Fibroblast of the aortic adventitia (primary cell): Measurements from ENCODE around the gene CCDC24. TPM values are rescaled to one million over a fixed set of nuclear protein-coding genes. Genes with fewer than 3 reads are reported as not detected.

Experiments used
- DNase-seq: peaks from one replicate; pipeline ENCODE4 v3.0.0-alpha.2; 2010; ENCODE audit warnings: low read depth
- H3K4me3 ChIP-seq: 2 replicates; pipeline ENCODE4 v1.5.1; 2011; ENCODE audit warnings: low read depth, mild to moderate bottlenecking, control low read depth, low read length, moderate library complexity
- total RNA-seq: library from RNA; depleted of rRNA; stranded (reverse); fragments of >200 nt; gene quantifications from 2 replicates; pipeline ENCODE4 v1.2.3, GENCODE V29; 2012; ENCODE audit warnings: low replicate concordance
- TF ChIP-seq, protein P1 (sequence below): IDR thresholded peaks from 2 replicates; pipeline ENCODE4 v1.5.1; 2011; ENCODE audit warnings: mild to moderate bottlenecking, low read length, control low read depth, inconsistent platforms; ENCODE audit not compliant: insufficient read depth

CCDC24 gene
- total RNA-seq, 1 donor = 2.6 TPM

DNA sequence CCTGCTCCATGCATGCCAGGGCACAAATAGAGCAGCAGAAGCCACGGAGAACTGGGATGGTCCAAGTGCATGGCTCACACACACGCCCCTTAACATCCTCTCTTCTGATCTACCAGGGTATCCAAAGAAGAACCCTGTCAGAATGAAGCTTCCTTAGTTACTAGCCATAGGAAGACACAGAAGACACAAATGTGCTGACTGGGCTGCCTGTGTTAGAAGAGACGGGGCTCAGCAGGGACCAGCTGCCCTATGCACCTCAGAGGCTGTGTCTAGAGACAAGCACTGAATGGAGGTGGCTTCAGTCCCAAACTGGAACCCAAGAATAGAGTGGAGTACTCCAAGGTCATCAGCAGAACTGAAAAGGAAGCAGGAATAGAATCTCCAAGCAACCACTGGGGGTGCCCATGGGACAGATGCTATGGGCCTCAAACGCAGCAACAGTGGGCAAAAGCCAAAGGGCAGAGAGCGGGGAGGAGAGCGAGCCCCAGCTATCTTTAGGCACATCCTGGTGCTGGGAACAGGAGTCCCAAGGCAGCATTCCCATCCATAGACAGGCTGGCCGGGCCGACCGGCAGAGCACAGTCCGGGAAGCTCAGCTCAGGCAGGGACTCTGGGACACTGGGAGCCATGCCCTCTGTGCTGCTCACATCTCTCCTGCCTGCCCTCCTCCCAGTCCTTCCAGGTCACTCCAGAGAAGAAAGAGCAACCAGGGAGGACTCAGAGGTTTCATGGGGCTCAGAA, 30.4 kb downstream of the CCDC24 start:
- no peak for DNase-seq

DNA sequence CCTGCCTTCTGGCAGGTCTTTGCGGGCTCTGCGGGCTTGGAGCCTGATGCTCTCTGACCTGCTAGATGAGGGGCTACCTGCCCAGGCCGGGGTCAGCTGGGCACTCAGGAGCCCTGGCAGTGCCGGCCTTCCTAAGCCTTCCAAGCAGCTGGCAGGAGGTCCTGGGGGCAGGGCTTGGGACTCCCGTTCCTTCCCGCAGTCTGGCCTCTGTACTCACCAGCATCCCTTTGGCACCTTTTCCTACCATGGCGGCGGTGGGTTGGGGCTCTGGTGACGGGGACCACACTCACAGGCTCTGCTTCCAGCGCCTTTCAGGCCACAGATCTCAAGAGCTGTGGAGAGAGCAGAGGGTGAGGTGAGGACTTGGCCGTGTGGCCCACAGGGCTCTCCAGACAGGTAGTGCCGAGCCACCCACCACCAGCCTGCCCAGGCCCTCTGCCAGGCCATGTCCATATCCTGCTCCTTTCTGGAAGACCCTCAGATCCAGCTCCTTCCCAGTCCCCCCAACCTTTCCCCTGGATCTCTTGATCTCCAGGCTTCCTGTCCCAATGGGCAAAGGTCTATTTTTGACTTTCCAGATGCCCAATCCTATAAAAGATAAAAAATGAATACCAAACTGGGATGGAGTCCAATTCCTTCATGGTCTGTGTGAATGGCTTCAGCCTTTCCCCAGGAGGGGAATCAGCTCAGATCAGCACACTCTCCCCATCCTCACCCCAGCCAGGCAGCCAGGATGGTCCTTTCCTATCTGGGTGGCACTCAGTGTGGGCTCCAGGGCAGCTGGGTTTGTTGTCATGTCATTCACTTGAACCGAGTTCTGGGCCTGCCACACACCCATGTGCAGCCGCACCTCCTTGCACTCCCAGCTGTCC, 32.9 kb downstream of the CCDC24 start:
- H3K4me3 ChIP-seq = no peak overlapping the region
- no peak for DNase-seq
- TF ChIP-seq, protein P1, sequence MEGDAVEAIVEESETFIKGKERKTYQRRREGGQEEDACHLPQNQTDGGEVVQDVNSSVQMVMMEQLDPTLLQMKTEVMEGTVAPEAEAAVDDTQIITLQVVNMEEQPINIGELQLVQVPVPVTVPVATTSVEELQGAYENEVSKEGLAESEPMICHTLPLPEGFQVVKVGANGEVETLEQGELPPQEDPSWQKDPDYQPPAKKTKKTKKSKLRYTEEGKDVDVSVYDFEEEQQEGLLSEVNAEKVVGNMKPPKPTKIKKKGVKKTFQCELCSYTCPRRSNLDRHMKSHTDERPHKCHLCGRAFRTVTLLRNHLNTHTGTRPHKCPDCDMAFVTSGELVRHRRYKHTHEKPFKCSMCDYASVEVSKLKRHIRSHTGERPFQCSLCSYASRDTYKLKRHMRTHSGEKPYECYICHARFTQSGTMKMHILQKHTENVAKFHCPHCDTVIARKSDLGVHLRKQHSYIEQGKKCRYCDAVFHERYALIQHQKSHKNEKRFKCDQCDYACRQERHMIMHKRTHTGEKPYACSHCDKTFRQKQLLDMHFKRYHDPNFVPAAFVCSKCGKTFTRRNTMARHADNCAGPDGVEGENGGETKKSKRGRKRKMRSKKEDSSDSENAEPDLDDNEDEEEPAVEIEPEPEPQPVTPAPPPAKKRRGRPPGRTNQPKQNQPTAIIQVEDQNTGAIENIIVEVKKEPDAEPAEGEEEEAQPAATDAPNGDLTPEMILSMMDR = no peak

More for the DNA sequence above, 30.4 kb downstream of the CCDC24 start:
- no peak overlapping the region for H3K4me3 ChIP-seq
- TF ChIP-seq, protein P1 = no peak

DNA sequence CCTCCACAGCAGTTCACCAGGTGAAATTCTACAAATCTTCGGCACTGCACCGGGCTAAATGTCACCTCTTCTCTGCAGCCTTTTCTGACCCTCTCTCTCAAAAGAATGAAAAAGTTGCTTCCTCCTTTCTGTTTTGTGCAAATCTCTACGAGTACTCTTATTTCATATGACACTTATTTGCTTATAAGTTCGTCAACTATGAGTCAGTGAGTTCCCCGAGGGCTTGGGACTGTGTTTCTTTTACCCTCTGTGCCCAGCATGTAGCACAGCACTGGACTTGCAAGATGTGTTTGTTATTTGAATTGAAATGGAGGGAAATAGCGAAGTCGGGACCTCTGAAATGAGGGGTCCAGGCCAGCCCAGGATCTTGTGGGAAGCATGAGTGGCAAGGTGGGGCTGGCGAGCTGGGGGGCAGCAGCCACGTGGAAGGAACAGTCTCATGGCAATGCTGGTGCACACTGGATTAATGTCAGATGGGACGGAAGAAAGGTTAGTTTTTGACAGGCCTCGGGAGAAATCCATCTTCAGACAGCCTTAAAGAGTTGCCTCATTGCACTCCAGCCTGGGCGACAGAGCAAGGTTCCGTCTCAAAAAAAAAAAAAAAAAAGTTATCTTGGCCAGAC, 33.6 kb downstream of the CCDC24 start:
- no peak for DNase-seq
- no peak overlapping the region for H3K4me3 ChIP-seq
- TF ChIP-seq, protein P1 = no peak

DNA sequence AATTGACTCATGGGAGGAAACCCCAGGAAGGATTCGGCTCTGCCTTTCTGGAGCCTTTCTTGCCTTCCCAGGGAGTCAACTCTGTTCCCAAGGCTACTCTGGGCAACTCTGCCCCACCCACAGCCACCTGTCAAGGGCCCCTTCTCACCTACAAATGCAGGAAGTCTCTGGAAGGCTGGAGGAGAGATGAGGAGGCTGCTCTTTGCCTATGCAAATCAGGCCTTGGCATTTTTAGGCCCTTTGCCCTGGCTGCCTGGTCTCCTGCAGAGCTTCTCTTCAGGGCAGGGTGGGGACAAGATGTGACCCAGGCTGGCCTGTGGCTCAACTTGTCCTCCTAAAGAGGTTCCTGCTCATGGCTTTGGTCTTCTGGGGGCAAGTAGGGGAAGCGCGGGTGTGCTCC, 34.4 kb downstream of the CCDC24 start:
- TF ChIP-seq, protein P1 = no peak
- no peak for DNase-seq
- no peak overlapping the region for H3K4me3 ChIP-seq

DNA sequence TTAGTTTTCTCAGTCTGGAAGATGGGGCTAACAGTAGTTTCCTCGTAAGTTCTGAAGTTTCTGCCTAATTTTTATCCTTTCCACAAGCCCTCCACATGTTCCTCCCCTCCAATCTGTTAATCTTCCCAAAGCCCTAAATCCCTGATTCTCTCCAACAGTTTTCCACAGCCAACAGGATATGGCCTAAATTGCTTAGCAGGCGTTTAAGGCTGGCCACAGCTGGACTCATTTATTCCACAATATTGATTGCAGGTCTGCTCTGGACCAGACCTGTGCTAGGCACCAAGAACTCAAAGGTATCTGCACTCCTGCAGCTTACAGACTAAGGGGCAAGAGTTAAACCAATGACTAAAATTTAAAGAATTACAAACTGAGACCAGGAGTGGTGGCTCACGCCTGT, 35.9 kb downstream of the CCDC24 start:
- TF ChIP-seq, protein P1 = no peak
- DNase-seq = no peak
- H3K4me3 ChIP-seq = no peak overlapping the region

DNA sequence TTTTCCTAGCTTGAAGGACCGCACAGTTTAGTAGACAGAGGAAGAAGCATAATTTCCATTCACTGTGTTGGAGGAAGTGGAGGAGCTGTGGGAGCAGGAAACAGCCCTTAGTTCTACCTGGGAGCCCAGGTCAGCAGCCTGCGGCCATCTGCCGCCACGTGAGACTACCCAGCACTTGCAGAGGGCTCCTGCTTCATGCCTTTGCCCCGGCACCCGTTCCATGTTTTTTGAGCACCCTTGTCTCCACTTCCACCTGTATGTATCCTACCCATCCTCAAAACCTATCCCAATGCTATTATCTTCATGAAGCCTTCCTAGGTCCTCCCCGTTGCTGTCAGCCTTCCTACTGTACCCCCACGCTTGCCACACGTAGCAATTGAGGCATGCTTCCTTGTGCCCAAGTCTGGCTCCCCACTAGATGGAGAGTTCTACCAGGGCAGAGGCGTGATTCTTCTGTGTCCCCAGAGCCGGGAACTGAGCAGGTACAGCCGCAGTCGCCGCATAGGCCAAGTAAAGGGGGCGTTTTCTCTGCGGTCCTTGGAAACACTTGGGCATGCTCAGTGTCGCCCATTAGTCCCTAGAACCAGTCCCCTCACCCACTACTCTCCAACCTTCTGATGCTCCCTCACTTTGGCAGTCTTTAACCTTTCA, 38.0 kb downstream of the CCDC24 start:
- peak overlapping the region; percentile 83 for H3K4me3 ChIP-seq
- TF ChIP-seq, protein P1 = no peak
- DNase-seq = no peak
